GM20431 (cell line): Measurements from ENCODE around the gene CEP85L.

ENCODE experiments used
- in situ Hi-C: fragments of 300-500 bp; cut with MseI, MboI; formaldehyde crosslinking; loops from one replicate; pipeline ENCODE4 v1.15.0; 2020; ENCODE audit warnings: low sequenced_read_pairs; ENCODE audit not compliant: unreplicated experiment

The CEP85L gene

GRCh38 chr6:118663993-118664985, 12.9 kb upstream of the CEP85L start:
- in situ Hi-C loops = no loop called here

- in situ Hi-C loops = no loop called here
Observed at GRCh38 chr6:118661831-118662230, 10.4 kb upstream of the CEP85L start.

- in situ Hi-C loops = no loop called here
Observed at GRCh38 chr6:118660218-118660569, 8.8 kb upstream of the CEP85L start.

- in situ Hi-C loops = no loop called here
Observed at GRCh38 chr6:118659513-118660217, 8.3 kb upstream of the CEP85L start.

- in situ Hi-C loops = no loop called here
Observed at GRCh38 chr6:118656847-118657451, 5.6 kb upstream of the CEP85L start.

GRCh38 chr6:118652051-118652615, 742 bp upstream of the CEP85L start:
- in situ Hi-C loops = no loop called here

- in situ Hi-C loops = no loop called here
Observed at GRCh38 chr6:118650582-118651281, 659 bp downstream of the CEP85L start.

GRCh38 chr6:118649918-118650581, 1.3 kb downstream of the CEP85L start:
- in situ Hi-C loops = no loop called here

GRCh38 chr6:118648866-118649554, 2.4 kb downstream of the CEP85L start:
- in situ Hi-C loops = no loop called here

GRCh38 chr6:118646977-118647376, 4.4 kb downstream of the CEP85L start:
- in situ Hi-C loops = no loop called here

GRCh38 chr6:118645395-118645794, 6.0 kb downstream of the CEP85L start:
- in situ Hi-C loops = no loop called here

- in situ Hi-C loops = no loop called here
Observed at GRCh38 chr6:118644007-118644406, 7.4 kb downstream of the CEP85L start.

- in situ Hi-C loops = no loop called here
Observed at GRCh38 chr6:118641042-118641441, 10.3 kb downstream of the CEP85L start.

GRCh38 chr6:118639054-118639964, 12.1 kb downstream of the CEP85L start:
- in situ Hi-C loops = no loop called here

GRCh38 chr6:118638288-118638687, 13.1 kb downstream of the CEP85L start:
- in situ Hi-C loops = no loop called here

GRCh38 chr6:118635909-118636735, 15.3 kb downstream of the CEP85L start:
- in situ Hi-C loops = no loop called here

- in situ Hi-C loops = no loop called here
Observed at GRCh38 chr6:118632359-118632758, 19.0 kb downstream of the CEP85L start.
